NCI-H510A treated with DMSO at 0.1 percent for 48 hours (cell line): ENCODE data around the gene ZBBX.

ENCODE experiments used
- DNase-seq: peaks from one replicate; lab custom pipeline; 2025; lab: John Stamatoyannopoulos, UW

The ZBBX gene

GRCh38 chr3:167306319-167306718 lies 73.8 kb downstream of the ZBBX start:
- DNase-seq, result no peak

- no peak for DNase-seq
Observed at GRCh38 chr3:167305340-167305890, 74.7 kb downstream of the ZBBX start.

DNA sequence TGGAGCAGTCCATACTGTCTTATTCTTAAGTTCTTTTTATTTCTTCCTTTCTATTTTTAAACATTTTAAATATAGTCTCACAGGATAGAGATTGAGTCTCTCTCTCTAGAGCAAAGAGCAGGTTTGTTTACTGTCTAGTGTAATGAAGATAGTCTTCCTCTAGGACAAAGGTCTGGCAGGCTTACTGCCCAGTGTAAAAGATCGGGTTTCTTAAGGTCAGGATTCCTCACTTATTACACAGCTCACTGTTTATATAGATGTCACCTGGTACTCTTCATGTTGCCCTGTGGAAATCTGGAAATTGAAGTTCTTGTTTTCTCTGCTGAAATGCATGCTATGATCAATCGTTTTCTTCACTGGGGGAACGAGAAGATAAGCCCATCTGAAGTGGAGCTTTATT lies 76.0 kb downstream of the ZBBX start:
- DNase-seq, result peak; percentile 37

GRCh38 chr3:167302678-167303077 lies 77.4 kb downstream of the ZBBX start:
- DNase-seq, result no peak

- DNase-seq, result peak; percentile 35
Observed at GRCh38 chr3:167300207-167300606, 79.9 kb downstream of the ZBBX start.

- DNase-seq, result no peak
Observed at GRCh38 chr3:167289435-167289834, 90.7 kb downstream of the ZBBX start.

DNA sequence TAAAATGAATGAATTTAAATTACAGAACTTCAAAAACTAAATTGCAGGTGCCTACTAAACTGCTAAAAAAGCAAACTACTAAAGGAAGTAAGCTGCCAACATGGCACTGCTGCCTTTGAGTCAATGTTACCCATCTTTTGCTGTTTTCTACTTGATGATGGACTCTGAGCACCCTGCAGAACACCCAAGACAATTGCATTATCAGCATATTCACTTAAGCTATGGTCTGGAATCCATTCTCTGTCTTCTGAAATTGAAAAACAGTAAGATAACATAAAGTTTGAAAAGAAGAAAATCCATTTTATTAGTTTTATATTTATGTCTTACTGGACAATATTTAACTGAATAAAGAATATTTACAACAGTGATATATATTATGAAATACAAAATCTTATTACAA lies 91.4 kb downstream of the ZBBX start:
- DNase-seq, result no peak

DNA sequence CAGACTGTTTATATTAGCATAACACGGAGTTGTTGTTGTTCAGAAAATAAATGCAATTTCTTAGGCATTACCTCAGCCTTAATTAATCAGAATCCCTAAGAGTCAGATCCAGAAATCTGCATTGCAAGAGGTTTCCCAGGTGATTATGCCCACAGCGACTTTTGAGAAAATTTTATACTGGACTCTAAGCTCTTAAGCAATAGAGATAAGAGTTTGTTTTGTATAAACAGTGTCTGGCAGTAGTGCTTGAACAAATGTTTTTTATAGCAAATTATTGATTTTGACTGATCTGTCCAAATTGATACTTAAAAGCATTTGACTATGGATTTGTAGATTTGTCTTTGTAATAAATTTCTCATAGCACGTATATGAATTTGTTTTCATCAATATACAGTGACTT lies 92.8 kb downstream of the ZBBX start:
- no peak for DNase-seq

- DNase-seq, result no peak
Observed at GRCh38 chr3:167274141-167274874, 105.8 kb downstream of the ZBBX start.

DNA sequence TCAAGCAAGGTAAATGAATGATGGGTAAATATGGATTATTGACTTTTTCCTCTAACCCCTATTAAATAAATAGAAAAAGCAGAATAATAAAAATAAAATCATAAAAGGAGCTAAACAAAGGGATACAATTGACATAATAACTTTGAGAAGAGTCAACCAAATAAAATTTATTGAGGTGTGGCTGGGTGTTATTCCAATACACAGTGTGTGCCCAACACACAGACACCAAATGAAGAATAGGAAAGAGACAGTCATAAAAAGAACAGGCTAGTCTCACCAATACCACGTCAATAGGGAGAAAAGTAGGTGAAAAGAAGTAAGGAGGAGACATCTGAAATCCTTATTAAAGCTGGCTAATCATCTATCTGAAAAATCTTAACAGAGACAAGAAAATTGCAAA lies 127.1 kb downstream of the ZBBX start:
- DNase-seq, result no peak

GRCh38 chr3:167251678-167252077 lies 128.4 kb downstream of the ZBBX start:
- no peak for DNase-seq

GRCh38 chr3:167246252-167246651 lies 133.8 kb downstream of the ZBBX start:
- no peak for DNase-seq

DNA sequence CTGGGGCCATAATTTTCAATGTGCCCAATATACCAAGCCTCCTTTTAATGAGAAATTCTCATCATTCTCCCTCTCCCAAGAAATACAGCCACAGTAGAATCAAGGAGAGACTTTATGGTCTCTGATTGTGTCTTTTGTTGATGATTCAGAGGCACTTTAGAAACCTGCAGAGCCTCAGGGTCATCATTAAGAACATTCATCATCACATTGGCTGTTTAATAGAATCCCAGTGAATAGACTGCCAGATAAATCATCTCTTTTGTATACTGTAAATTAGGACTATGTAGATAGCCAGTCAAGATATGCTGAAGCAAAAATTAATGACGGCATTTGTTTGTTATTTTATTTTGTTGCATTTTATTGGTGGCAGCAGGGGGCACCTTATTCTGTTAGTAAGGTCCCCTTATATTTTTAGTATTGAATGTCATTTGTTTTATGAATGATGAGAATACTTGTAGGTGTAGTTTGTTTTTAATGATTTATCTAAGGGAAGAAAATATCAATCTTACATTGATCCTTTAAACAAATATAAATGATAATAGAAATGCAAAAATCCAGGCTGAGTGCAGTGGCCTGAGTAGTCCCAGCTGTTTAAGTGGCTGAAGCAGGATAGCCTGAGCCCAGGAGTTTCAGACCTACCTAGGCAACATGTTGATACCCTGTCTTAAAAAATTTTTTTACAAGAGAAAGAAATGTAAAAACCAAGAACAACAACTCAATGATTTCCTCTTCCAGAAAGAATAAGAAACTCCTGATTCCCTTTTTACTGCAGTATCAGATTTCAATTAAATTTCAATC lies 138.8 kb downstream of the ZBBX start:
- no peak for DNase-seq

DNA sequence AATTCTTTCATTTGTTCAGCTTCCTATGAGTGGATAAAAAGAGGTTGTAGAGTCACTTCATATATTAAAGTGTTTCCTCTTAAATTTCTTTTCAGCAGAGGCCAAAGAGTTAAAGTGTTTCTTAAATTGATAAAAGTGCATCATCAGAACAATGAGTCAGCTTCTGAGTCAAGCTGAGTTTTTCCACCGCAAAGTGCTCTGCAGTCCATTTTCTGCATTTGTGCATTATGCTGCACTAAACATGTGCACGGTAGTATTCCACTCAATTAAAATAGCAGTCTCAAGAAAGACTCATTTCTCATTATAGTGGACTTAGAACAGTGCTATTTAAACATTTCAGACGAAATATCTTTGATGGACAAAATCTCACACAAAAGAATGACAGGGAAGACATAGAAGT lies 152.0 kb downstream of the ZBBX start:
- DNase-seq, result no peak

DNA sequence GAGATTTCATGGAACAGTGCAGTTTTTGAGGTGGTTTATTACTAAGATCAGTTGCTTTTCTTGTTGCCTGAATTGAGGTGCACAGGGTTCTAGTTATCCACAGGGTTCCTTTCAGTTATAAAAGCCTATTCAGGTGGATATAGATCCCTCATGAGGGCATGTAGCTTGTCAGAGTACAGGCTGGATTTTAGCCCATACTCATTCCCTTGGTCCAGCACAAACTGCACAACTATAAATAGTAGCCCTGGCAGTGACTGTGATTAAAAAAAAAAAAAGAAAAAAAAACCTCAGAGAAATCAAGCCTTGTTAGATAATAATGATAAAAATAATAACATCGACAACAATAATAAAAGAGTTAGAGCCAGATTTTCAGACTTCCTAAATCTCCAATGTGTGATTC lies 154.3 kb downstream of the ZBBX start:
- no peak for DNase-seq

GRCh38 chr3:167209011-167209410 lies 171.1 kb downstream of the ZBBX start:
- DNase-seq, result no peak

DNA sequence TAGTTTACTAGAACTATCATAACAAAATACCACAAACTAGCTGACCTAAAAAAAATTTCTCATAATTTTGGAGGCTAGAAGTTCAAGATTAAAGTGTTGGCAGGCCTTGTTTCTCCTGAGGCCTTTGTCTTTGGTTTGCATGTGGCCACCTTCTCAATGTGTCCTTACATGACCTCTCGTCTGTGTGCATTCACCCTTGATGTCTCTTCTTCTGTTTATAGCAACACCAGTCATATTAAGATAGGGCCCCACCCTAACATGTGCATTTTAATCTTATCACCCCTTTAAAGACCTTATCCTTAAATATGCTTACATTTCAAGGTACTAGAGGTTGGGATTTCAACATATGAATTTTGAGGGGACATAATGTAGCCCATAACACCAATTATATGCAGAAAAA lies 177.0 kb downstream of the ZBBX start:
- DNase-seq, result no peak

DNA sequence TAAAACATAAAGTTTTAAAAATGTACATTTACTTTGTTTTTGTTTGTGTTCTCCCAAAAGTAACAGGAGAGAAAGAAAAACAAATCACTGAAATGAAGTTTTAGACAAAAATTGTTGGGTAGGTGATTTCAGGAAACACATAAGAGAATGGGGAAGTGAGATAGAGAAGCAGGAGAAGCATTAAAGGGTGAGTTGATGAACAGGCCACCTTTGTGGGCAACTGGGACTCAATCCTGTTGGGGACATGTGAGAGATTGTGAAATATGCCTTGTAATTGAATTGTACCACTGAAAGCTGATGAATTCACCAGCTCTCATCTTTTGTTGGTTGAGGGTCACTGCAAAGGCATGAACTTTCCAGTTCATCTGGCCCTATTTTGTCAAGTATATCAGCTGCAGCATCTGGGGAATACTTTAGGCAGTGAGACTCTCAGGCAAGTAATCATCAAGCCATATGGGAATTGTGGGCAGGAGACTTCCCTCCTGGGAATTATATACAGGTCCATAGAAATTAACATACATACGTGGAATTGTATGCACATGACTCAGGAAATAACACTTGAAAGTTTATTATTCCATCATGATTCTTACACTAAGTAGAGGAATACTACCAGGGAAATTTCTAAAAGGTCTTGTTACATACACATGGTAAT lies 181.0 kb downstream of the ZBBX start:
- DNase-seq, result no peak
